AG04449 (cell line): Measurements from ENCODE around the gene GDI1.

Experiments used
- CTCF ChIA-PET: fragments of 350-600 bp; formaldehyde crosslinking; extraction: SDS; loops from one replicate; lab custom pipeline; 2021; ENCODE audit warnings: antibody characterized with exemption; lab: Yijun Ruan, JAX
- POLR2A ChIA-PET: fragments of 400-600, 350-600 bp; formaldehyde crosslinking; extraction: SDS; loops from one replicate; lab custom pipeline; 2020; ENCODE audit warnings: antibody characterized with exemption, inconsistent platforms; lab: Yijun Ruan, JAX
- DNase-seq: peaks from one replicate; pipeline ENCODE4 v3.0.0-alpha.2; 2010; ENCODE audit warnings: low read depth, low spot score
- H3K4me3 ChIP-seq: 2 replicates; pipeline ENCODE4 v1.5.1; 2011; ENCODE audit warnings: low read depth, mild to moderate bottlenecking, control low read depth, low read length
- TF ChIP-seq, protein P1 (sequence below): IDR thresholded peaks from one replicate; pipeline ENCODE4 v1.5.1; 2011; ENCODE audit warnings: mild to moderate bottlenecking, moderate library complexity, low read length, control low read depth, inconsistent platforms; ENCODE audit not compliant: insufficient read depth; ENCODE audit errors: missing control alignments

The GDI1 gene

DNA sequence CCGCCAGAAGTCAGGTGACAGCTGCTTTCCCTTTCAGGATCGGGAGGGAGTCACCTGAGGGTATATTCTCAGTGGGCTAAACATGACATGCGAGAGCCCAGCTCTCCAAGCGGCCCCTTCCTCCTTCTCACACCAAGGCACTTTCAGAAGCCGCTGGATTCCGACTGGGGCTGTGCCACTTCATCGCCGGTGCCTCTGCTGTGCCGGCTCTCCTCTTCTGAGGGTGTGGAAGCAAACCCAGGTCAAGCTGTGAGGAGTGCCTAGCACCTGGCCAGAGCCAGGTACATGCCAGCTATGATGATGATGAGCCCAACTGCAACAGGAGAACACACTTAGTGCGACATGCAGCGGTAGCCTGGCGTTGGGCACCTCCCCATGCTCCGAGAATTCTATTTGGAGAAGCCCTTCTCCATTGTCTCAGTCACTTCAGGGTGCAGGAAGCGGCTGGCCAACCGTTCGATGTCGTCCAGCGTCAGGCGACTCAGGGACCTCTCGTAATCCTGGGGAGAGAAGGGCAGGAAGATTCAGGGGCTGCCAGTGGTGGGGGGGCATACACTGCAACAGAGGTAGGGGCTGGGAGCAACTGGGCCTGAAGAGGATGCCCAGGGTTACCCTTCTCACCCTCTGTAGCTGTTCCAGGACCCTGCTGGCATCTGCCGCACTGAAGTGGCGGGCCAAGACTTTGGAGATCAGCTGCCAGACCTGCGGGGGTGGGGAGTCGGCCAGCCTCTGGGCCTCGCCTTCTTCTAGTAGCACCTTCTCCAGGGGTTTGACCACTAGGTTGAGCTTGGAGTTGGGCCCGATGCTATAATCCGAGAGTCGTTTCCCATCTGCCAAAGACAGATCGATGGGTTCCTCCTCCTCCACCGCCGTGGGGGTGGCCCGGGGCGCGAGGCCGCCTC is 48.4 kb downstream of the GDI1 start:
- no peak for DNase-seq
- ChIA-PET POLR2A (interaction anchor here (0.6 to 1.1 kb wide), 4 partner anchors 12 to 87 kb away, joined by 3 read pairs; partner anchors contain the start of gene RPL10), CTCF (interaction anchor here (1.0 to 2.5 kb wide), 3 partner anchors 9 to 51 kb away, joined by 4 to 9 read pairs (median 5); no protein-coding TSS in a partner anchor)
- peak overlapping the region; percentile 63 for H3K4me3 ChIP-seq
- TF ChIP-seq, protein P1, sequence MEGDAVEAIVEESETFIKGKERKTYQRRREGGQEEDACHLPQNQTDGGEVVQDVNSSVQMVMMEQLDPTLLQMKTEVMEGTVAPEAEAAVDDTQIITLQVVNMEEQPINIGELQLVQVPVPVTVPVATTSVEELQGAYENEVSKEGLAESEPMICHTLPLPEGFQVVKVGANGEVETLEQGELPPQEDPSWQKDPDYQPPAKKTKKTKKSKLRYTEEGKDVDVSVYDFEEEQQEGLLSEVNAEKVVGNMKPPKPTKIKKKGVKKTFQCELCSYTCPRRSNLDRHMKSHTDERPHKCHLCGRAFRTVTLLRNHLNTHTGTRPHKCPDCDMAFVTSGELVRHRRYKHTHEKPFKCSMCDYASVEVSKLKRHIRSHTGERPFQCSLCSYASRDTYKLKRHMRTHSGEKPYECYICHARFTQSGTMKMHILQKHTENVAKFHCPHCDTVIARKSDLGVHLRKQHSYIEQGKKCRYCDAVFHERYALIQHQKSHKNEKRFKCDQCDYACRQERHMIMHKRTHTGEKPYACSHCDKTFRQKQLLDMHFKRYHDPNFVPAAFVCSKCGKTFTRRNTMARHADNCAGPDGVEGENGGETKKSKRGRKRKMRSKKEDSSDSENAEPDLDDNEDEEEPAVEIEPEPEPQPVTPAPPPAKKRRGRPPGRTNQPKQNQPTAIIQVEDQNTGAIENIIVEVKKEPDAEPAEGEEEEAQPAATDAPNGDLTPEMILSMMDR: no peak

DNA sequence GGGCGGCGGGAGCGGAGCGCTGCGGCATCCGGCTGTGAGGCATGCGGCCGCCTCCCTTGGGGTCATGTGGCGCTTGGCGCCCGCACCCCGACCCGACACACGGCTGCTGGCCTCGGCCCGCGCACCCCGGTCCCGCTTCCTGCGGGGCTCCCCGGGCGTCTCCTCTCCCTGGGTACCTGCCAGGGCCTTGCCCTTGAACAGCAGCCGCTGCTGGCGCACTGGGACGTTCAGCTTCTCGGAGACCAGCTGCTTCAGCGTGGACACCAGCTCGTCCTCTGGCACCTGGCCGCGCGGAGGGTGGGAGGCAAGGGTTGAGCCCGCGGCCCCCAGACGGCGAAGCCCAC is 49.1 kb downstream of the GDI1 start:
- TF ChIP-seq, protein P1: no peak
- CTCF ChIA-PET: interaction anchor here (1.0 to 2.5 kb wide), 3 partner anchors 10 to 50 kb away, joined by 4 to 9 read pairs (median 5); no protein-coding TSS in a partner anchor
- POLR2A ChIA-PET: interaction anchor here (0.6 to 1.1 kb wide), 3 partner anchors 20 to 88 kb away, joined by 3 read pairs; partner anchors contain the start of gene RPL10
- no peak for DNase-seq
- peak overlapping the region; percentile 63 for H3K4me3 ChIP-seq

- POLR2A ChIA-PET: interaction anchor here (0.9 to 1.1 kb wide), 3 partner anchors 8 to 26 kb away, joined by 3 read pairs; partner anchors contain the start of gene LAGE3
- CTCF ChIA-PET: interaction anchor here (1.0 to 2.5 kb wide), 4 partner anchors 10 to 49 kb away, joined by 3 to 9 read pairs (median 4); no protein-coding TSS in a partner anchor
- H3K4me3 ChIP-seq: peak within 1 kb of the TSS; percentile 63
- no peak for DNase-seq
- TF ChIP-seq, protein P1: no peak
Measured at GRCh38 chrX:154486396-154487207, 49.6 kb downstream of the GDI1 start, which contains the start of gene UBL4A. Gene UBL4A (minus strand): TSS chrX:154486615. CDS start chrX:154486584, 31 bp downstream.

GRCh38 chrX:154487518-154488290 is 50.8 kb downstream of the GDI1 start:
- ChIA-PET POLR2A (interaction anchor here (0.9 kb wide), 1 partner anchor 9 kb away, joined by 3 read pairs; the partner anchor contains the start of gene LAGE3), CTCF (interaction anchor here (1.0 to 2.5 kb wide), 3 partner anchors 11 to 54 kb away, joined by 3 to 9 read pairs (median 3); no protein-coding TSS in a partner anchor)
- DNase-seq: no peak
- H3K4me3 ChIP-seq: no peak overlapping the region
- TF ChIP-seq, protein P1: no peak

DNA sequence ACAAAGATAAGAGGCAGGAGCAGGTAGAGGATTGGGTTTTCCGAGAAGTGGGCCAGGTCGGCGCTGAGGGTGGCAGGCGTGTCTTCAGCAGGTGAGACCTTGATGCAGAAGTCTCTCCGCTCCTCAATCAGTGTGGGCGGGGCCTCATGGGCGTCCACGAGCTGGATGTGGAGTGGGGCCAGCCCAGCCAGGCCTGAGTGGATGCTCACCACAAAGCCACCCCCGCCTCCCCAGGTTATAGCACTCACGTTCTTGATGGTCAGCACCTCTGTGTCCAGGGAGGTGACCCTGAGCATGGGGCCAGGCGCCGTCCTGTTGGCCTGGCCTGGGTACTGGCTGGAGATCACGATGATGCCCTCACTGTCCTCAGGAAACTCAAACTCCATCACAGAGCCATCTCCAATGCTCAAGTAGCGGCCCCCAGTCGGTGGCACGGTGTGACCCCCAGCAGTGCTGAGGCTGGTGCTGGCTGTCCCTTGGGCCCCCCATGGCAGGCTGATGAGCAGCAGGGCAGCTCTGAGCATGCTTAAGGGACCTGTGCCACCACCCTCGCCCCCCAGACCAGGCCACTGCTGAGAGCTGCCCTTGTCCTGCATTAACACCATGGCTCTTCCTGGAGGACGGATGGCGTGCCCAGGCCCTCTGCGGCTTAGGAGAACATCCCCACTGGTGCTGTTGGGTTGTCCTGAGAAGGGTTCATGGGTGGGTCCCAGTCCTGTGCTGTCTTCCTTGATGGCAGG is 51.6 kb downstream of the GDI1 start:
- CTCF ChIA-PET: interaction anchor here (1.0 to 1.5 kb wide), 2 partner anchors 38 to 53 kb away, joined by 3 read pairs; no protein-coding TSS in a partner anchor
- TF ChIP-seq, protein P1: no peak
- no peak for DNase-seq
- no peak overlapping the region for H3K4me3 ChIP-seq
- POLR2A ChIA-PET: no interaction called here
